ELF-1 (cell line): ENCODE data around the gene RGS3.
A peak's percentile ranks its signal among the peaks of the same experiment; 100 is the strongest.
"Not testable (repeated sequence)": the region's sequence is repeated elsewhere in the genome, so short reads cannot be mapped to it uniquely, and the experiment has no call there.

Experiments
- DNase-seq: peaks from one replicate; pipeline ENCODE4 v3.0.0-alpha.2; 2016; ENCODE audit warnings: low read depth, low spot score

RGS3 gene

DNA sequence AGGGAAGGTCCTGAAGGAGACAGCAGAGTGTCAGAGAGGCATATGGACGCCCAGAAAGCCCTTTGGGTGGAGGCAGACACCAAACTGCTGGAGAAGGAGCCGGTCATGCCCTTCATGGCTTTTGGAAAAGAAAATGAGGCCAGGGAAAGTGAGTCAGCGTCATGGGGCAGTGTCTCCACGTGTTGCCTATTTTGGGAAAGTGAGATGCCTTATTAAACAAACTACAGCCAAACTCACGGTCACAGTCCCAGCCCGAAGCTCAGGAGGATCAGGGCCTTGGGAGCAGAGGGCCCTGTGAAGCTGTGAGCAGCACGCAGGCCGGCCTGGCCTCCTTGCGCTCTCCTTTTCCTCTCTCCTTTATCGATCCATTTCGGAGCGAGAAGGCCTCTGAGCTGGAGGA, 25.0 kb downstream of the RGS3 start:
- no peak for DNase-seq

DNA sequence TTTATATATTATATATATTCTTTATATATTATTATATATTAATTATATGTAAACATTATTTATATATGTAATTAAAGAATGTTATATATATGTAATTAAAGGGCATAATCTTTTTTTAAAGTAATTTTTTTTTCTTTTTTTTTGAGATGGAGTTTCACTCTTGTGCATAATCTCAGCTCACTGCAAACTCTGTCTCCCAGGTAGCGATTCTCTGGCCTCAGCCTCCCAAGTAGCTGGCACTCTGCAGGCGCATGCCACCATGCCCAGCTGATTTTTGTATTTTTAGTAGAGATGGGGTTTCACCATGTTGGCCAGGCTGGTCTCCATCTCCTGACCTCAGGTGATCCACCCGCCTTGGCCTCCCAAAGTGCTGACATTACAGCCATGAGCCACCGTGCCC, 27.6 kb downstream of the RGS3 start:
- DNase-seq: not testable (repeated sequence)

DNA sequence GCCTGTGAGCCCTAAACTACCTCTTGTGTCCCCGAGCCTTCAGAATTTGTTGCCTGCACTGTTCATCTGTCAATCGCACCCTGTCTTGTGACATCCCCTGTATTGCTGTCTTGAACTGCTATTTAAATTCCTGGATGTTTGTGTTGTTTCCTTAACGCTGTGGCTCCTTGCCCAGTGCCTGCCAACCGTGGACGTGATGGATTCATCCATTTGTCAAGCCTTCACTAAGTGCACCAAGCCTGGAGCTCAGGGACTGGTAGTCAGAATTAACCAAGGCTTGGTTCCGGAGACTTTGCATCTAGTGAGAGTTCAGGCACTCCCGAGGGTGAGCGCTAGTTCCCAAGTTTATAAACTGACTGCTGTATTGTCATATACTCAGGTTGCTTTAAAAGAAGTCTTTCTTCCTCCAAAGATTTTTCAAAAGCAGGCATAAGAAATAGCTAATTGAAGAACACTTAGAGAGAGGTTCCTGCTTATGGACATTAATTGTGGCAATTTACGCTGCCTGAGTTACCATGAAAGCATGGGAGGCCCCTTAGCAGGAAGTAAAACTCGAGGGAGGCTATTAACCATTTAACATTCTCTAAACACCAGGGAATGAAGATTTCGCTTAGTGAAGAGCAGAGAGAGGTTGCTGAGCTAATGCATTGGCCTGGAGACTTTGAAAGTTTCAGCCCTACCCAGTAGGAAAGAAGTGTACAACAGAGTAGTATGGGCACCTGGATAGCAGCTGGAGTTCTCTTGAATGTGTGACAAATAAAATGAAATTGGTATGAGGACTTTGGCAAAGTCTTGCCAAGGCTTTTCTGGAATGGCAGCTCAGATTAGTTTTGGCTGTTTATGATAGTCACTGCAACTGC, 29.0 kb downstream of the RGS3 start:
- DNase-seq: no peak

DNA sequence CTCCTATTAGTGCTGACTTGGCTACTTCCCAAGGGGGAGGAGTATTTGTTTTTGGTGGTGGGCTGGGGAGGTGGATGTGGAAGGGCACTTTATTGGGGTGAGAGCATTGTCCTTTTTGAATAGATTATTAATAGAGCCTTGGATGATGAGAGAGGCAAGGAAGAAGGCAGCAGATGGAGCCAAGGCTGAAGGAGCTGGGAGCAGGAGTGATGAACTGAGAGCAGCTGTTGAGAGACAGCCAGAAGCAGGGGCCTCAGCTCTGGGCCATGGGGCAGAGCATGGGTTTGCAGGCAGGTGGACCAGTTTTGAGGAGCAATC, 29.6 kb downstream of the RGS3 start:
- no peak for DNase-seq

DNA sequence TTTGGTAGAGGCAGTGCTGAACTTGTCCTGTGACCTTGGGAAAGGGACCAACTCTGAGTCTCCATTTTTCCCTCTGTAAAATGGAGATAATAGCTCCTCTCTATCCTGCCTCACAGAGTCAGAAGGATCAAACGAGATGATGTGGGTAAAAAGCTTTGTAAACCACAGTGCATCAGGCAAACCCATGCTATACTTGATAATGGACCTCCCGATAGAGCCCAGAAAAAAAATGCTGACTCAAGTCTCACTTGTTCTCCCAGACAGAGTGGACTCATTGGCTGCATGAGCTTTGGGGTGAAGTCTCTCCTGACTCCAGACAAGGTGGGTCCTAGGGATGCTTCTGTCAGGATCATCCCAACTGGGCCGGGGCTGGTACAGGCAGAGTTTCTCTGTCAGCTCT, 32.0 kb downstream of the RGS3 start:
- DNase-seq: no peak

DNA sequence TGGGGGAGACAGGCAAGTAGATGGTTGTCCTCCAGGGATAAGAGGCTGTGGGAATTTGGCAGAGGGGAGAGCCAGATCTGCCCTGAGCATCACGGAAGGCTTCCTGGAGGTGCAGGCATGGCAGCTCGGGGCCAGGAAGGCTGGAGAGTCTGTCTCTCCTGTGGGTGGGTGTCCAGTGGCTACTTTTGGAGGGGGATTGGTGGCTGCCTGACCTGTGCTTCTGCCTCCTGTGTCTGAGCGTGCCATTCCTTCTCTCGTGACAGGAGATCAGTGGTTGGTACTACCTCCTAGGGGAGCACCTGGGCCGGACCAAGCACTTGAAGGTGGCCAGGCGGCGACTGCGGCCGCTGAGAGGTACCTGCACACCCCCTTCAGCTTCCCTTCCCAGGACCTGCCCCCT, 33.5 kb downstream of the RGS3 start:
- DNase-seq: no peak

DNA sequence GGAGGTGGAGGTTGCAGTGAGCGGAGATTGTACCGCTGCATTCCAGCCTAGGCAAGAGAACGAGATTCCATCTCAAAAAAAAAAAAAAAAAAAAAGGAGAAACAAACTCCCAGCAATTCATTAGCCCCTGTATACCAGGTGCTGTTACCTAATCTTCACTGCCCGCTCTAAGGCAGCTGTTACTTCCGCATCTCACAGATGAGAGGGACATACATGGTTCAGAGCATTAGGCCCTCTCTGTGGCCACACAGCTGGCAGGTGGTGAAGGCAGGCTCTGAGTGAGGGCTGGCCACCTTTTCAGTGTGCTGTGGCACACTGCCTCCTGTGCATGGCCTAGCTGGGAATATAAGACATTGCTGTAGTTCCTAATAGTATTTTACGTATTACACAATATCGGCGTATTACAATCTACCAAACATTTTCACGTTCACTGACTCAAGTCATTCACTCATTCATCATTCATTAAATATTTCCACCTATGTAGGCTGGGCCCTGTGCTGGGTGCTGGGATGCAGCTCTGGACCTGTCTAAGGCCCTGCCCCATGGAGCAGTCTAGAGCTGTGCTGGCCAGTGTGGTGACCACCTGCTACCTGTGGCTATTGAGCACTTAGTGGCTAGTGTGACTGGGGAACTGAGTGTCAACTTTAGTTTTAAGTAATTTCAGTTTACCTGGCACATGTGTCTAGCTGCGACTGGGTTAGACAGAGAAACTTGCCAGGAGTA, 35.8 kb downstream of the RGS3 start:
- DNase-seq: no peak

DNA sequence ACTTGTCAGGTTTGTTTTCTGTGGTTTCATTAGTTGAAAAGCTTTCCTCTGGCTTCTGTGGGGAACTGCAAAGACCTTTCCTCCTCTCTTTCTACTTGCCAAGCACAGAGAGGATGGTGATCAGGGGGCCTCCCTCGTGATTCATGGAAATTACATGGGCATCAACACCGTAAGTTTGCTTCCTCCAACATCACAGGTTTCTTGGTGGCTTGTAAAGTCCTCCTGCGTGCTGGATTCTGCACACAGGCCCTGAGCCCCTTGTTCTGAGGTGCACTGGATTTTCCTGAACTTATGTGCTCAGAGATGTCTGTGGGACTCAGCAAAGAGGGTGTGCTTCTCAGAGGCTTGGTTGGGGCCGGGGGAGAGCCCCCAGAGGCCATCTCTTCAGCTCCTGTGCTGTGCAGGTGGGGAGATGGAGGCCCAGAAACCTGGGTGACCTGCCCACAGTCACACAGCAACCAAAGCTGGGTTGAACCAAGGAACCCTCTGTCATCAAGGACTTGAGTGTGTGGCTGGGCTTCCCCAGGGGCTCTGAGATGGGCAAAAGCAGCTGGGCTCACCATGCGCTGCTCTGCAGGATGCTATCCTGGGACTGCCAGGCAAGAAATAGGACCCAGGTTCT, 36.5 kb downstream of the RGS3 start:
- DNase-seq: no peak

DNA sequence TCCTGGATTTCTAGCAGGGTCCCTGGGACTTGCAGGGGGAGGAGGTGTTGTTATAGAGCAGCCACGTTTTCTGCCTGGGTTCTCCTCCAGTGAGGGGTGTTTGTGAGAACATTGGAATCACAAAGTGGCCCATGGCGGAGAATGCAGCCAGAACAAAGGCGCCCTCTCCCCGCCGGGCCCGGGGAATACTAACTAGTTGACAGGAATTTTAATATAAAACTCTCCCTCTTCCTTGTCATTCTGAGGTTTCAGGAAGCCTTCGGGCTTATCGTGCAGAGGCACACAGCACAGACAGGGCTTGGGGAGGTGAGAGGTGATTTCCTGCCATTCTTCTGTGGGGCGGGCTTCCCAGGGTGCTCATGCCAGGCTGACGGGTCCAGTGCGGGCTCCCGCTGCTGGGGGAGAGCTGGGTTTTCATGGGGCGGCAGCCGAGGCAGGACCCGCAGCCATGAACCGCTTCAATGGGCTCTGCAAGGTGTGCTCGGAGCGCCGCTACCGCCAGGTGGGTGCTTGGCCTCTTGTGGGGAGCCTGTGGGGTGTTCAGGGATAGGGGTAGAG, 37.7 kb downstream of the RGS3 start:
- DNase-seq: peak; percentile 83

DNA sequence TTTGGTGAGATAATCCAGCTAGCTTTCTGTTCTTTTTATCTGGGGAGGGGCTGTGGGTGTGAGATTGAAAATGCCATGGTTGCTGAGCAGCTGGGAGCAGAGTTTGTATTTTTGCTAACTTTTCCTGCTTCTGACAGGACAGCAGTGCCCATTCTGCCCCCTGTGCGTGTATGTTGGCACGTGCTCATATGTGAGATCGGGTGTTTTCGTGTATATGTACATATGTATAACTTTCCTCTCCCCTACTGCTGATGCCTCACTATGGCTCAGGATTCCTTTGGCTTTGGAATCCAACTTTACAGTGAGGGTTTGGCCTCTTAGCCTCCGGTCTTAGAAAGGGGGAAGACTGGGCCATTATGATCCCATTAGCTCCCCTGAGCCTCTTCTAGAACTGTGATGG, 38.3 kb downstream of the RGS3 start:
- DNase-seq: no peak

DNA sequence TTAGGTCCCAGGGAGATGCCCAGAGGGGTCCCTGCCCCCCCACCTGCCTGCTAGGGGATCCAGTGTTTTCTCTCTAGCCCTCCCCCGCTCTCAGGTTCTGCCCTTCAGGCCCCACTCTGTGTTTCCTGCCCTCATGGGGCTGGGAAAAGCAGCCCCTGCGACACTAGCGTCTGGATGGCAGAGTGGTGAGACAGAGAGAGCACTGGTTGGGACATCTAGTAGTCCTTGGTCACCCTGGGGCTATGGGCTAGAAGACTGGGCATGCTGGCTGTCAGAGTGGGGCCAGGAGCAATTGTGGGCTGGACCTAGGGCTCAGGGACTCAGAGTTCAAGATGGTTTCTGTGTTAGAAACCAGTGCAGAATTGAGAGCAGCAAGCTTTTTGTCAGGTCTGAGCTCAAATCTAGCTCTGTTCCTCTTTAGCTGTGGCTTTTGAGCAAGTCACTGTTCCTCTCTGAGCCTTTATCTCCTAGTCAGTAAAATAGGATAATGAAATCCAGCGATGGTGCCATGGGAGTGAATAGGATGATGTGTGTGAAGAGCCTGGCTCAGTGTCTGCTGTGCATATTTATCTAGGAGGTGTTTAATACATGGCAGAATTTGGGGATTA, 39.0 kb downstream of the RGS3 start:
- peak; percentile 25 for DNase-seq

DNA sequence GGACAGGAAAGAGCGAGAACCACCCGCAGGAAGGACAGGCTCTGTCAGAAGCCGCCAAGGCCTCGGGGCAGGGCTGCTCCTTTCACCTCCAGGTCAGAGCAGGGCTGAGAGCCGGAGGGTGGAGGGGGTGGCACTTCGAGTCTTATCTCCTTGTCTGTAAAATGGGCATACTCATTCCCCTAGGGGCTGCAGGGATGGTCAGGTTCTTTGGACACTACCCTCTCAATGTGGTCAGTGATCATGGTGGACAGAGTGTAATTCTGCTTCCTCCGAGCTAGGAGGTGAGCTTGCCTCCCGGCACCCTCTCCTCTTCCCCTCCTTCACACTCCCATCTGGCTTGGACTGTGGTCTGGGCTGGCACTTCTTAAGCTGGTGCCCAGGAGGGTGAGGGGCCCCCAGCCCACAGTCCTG, 39.6 kb downstream of the RGS3 start:
- DNase-seq: peak; percentile 46

DNA sequence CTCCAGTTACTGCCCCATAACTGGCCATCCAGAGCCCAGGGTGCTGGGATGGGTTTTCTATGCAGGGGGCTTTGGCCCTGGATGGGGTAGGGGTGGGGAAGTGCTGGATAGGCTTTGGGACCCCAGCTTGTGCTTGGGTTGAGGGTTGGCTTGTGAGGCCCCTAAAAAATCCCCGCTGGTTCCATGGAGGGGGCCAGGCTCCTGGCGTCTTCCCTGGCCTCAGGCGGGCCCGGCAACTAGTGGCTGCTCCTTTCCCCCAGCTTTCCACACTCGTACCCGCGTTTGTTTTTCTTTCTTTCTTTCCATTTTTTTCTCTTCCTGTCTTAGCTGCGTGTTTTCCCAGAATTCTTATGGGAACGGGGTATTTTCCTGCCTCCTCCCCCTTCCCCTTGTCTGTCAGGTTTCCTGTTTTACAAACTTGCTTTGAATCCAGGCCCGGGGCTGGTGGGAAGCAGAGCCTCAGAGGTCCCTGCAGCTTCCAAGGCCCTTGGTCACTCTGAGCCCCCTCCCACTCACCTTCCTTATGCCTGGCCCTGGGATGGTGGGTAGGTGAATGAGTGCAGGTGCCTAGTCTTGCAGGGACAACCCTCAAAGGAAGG, 40.2 kb downstream of the RGS3 start:
- DNase-seq: no peak

DNA sequence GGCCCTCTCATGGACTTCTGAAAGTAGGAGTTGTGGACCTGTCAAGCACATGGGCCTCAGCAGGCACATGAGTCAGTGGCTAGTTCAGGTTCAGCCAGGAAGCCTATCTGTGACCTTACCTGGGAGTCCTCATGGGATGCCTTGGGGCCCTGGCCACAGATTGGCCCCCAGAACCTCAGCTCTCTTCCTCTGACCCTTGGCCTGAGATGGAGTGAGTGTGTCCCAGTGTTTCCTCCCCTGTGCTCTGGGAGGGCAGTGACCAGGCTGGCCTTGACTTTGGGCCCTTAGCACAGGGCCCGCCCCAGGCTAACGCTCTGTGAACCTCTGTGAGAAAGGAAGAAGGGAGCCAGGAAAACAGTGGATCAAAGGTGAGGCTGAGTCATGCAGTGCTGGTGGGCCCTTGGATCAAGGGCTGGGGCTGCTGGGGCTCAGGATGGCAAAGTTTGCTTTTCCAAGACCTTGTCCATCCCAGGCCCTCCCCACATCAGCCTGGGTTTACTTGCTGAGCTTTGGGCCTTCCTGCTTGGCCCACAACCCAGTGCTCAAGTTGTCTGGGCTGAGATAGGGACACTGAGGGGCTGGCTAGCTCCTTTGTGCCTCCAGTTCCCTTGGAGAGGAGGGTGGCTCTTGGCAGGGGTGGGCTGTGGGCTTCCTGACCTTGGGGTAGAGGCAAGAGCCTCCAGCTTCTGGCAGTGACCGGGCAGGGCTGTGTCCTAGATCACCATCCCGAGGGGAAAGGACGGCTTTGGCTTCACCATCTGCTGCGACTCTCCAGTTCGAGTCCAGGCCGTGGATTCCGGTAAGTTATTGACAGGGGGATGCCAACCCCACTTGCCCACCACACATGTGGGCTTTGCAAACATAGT, 41.4 kb downstream of the RGS3 start:
- DNase-seq: no peak

DNA sequence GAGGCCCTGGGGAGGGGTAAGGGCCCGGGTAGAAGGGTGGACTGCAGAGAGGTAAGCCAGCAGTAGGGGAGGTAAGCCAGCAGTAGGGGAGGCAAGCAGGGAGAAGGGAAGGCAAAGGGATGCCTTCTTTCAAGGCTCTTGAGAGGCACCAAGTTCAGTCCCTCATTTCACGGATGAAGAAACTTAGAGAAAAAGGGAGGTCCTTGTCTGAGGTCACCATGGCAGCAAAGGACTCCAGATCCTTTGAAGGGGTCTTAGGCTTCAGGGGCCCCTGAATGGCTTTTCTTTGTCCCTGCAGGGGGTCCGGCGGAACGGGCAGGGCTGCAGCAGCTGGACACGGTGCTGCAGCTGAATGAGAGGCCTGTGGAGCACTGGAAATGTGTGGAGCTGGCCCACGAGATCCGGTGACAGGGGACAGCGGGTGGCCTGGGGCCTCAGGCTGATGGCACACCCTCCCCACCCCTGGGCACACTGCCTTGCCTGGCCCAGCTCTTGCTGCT, 42.6 kb downstream of the RGS3 start:
- peak; percentile 61 for DNase-seq

DNA sequence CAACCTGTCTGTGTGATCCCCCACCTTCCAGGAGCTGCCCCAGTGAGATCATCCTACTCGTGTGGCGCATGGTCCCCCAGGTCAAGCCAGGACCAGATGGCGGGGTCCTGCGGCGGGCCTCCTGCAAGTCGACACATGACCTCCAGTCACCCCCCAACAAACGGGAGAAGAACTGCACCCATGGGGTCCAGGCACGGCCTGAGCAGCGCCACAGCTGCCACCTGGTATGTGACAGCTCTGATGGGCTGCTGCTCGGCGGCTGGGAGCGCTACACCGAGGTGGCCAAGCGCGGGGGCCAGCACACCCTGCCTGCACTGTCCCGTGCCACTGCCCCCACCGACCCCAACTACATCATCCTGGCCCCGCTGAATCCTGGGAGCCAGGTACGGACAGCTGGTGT, 43.7 kb downstream of the RGS3 start:
- DNase-seq: no peak

DNA sequence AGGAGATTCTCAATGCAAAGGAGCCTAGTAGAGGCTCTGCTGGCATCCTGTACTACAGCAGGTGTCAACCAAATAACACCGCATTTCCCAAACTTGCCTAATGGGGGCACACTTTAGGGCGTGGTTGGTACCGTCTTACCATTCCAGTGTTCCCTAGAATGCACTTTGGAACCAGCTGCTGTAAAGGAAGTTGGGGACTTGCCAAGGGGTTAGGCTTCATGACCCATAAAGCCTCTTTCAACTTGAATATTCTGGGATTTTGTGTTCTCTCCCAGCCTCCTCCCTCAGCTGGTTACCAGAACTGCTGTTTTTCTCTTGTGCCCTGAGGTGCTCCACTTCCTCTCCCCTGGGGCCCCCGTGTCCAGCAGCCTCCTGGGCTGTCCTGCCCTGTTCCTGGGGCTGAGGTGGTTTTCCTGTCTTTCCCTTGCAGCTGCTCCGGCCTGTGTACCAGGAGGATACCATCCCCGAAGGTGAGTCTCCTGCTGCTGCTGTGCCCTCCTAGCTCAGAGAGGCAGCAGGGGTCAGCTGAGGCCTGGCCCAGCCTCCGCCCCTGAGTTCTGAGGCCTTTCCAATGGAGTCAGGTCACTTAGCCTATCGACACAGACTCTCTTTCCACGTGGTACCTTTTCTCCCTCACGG, 44.7 kb downstream of the RGS3 start:
- no peak for DNase-seq

DNA sequence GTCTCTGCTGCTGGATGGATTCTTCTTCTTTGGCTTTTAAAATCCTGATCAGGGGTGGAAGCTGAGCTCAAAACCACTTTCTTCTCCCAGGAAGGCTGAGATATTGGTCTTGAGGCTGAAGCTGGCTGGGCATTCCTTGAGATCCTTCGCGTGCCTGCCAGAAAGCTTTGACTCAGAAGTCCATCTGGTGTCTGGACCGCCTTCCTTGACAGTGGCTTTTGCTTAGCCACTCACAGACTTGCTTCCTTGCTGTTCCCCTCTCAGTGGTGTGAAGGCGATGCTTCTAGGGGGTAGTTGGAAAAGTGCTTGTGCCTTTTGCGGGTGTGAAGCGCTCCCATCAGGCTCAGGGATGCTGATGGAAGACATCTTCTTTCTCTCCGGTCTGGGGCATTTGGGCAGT, 45.9 kb downstream of the RGS3 start:
- no peak for DNase-seq

DNA sequence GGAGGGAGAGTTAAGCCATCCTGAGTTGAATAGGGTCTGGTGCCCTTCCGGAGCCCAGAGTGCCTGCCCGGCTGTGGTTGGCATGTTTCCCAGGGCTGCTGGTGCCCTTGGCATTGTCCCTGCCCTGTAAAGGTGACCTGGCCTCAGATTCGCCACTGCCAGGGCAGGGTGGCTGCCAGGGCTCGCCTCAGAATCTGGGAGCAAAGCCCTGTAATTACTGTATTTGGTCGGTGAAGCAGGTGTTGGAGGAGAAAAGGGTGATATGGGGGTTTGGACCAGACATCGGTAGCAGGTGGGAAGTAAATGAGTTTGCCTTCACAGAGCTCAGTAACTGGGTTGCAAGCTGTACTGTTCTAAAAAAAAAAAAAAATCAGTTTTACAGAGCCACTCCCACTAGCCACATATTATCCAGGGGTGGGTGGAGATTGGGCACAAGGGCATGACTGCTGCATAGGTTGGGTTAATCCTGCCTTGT, 47.6 kb downstream of the RGS3 start:
- no peak for DNase-seq
